A673 (cell line): ENCODE measurements around the gene ZBTB1.

Experiments
- EZH2 ChIP-seq: fragments of 200-600 bp; sonication (generic); IDR thresholded peaks from 2 replicates; pipeline ENCODE4 v1.6.1; 2017; ENCODE audit warnings: borderline replicate concordance, low read depth, mild to moderate bottlenecking, mixed read lengths, antibody characterized with exemption, low read length; ENCODE audit not compliant: poor library complexity, severe bottlenecking
- TF ChIP-seq, protein P1 (sequence below): fragments of 300-800, 200-600 bp; sonication (generic); conservative IDR thresholded peaks from 2 replicates; pipeline ENCODE4 v1.5.1; 2017; ENCODE audit warnings: low read depth, mild to moderate bottlenecking, antibody characterized with exemption, low read length, moderate library complexity, mixed read lengths

DNA sequence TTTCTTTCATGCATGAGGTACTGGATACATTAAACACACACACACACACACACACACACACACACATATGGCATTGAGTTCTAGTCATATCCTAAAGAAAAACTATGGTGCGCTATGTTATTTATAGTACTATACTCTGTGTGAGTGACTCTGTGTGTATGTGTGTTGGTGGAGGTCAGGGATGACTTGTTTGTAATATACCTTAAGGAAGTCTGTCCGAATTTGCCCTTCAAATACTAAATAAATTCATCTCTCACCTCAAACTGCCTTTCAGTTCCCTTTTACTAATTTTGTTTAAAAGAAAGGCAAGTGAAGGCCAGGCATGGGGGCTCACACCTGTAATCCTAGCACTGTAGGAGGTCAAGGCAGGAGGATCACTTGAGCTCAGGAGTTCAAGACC is 41.4 kb upstream of the ZBTB1 start:
- TF ChIP-seq, protein P1, sequence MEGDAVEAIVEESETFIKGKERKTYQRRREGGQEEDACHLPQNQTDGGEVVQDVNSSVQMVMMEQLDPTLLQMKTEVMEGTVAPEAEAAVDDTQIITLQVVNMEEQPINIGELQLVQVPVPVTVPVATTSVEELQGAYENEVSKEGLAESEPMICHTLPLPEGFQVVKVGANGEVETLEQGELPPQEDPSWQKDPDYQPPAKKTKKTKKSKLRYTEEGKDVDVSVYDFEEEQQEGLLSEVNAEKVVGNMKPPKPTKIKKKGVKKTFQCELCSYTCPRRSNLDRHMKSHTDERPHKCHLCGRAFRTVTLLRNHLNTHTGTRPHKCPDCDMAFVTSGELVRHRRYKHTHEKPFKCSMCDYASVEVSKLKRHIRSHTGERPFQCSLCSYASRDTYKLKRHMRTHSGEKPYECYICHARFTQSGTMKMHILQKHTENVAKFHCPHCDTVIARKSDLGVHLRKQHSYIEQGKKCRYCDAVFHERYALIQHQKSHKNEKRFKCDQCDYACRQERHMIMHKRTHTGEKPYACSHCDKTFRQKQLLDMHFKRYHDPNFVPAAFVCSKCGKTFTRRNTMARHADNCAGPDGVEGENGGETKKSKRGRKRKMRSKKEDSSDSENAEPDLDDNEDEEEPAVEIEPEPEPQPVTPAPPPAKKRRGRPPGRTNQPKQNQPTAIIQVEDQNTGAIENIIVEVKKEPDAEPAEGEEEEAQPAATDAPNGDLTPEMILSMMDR: no peak
- TF ChIP-seq EZH2: no peak
